Measurements from ENCODE around the gene ST6GAL2. TPM values are rescaled to one million over a fixed set of nuclear protein-coding genes. Genes with fewer than 3 reads are reported as not detected.

The ST6GAL2 gene
- total and polyA plus RNA-seq, 4 donors: 0.02 to 4.0 (median 0.55) TPM

DNA sequence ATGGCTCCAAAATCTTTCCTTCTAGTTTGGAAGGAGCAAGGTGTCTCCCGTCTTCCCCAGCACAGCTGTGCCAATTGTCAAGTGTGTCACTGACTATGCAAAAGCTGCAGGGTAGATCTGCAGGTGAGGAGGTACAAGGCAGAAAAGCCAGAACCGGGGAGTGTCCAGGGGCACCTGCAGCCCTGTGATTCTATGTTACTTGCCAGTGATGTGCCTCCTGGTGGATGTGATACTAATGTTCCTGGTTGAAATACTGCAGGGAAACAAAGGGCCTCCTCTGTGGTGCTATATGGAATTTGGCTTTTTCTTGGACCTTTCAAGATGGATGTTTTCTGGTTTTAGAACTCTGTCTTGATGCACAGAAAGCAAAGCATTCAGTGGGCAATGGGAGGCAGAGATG lies 80.3 kb downstream of the ST6GAL2 start:
- DNase-seq (no peak), ATAC-seq (ENCODE audit: insufficient read depth, low FRiP score) (no peak)
- TF ChIP-seq, protein P1, sequence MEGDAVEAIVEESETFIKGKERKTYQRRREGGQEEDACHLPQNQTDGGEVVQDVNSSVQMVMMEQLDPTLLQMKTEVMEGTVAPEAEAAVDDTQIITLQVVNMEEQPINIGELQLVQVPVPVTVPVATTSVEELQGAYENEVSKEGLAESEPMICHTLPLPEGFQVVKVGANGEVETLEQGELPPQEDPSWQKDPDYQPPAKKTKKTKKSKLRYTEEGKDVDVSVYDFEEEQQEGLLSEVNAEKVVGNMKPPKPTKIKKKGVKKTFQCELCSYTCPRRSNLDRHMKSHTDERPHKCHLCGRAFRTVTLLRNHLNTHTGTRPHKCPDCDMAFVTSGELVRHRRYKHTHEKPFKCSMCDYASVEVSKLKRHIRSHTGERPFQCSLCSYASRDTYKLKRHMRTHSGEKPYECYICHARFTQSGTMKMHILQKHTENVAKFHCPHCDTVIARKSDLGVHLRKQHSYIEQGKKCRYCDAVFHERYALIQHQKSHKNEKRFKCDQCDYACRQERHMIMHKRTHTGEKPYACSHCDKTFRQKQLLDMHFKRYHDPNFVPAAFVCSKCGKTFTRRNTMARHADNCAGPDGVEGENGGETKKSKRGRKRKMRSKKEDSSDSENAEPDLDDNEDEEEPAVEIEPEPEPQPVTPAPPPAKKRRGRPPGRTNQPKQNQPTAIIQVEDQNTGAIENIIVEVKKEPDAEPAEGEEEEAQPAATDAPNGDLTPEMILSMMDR (IDR thresholded peaks at IDR 0.05; ENCODE audit: control extremely low read depth, extremely low read depth): no peak
- no peak overlapping the region for H3K4me3 ChIP-seq
- no peaks in the 10 kb centered on the region for H3K27me3 ChIP-seq (ENCODE audit: control insufficient read depth in 3 of 3, insufficient read depth in 3 of 3, low read length in 2 of 3)
- H3K4me1 ChIP-seq (ENCODE audit: control insufficient read depth in 5 of 5, insufficient read depth in 5 of 5, low read length in 5 of 5): no peaks in the 10 kb centered on the region
- no peak overlapping the region for H3K27ac ChIP-seq (ENCODE audit: low read depth in 1 of 2, low read length in 1 of 2)
- no peaks in the 10 kb centered on the region for H3K9me3 ChIP-seq (ENCODE audit: control insufficient read depth in 4 of 4, insufficient read depth in 3 of 4, low read length in 3 of 4)
- H3K36me3 ChIP-seq (ENCODE audit: control insufficient read depth in 4 of 4, insufficient read depth in 4 of 4, low read length in 4 of 4): no peaks in the 10 kb centered on the region
- WGBS, 2 donors: 85 to 89% methylated on average over 2 of the region's 2 CpGs
- H3K9ac ChIP-seq (ENCODE audit: insufficient read depth in 1 of 2, low read length in 2 of 2): no peak overlapping the region

DNA sequence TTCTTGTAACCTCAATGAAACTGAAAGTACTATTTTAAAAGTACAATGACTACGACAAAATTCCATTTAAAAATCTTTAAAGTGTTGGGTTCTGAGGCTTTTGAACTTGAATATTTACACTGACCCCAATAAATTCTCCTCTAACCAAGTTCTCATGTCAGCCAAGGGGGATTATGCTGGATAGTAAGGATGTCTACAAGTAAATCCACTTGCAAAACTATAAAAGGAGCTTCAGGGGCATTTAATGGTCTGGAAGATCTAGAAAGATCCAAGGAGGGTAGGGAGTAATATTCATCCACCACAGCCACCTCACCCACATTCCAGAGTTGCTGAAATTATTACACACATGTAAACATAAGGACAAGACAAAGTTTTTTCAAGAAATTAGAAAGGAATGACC lies 81.8 kb downstream of the ST6GAL2 start:
- Histone ChIP-seq H3K9me3 (ENCODE audit: control insufficient read depth in 4 of 4, insufficient read depth in 3 of 4, low read length in 3 of 4) (peaks cover 0 to 2% (median 0%) of the 10 kb centered on the region in 4 donors), H3K36me3 (ENCODE audit: control insufficient read depth in 4 of 4, insufficient read depth in 4 of 4, low read length in 4 of 4) (no peaks in the 10 kb centered on the region)
- WGBS, 2 donors: 76 to 78% methylated on average over 1 of the region's 1 CpG

DNA sequence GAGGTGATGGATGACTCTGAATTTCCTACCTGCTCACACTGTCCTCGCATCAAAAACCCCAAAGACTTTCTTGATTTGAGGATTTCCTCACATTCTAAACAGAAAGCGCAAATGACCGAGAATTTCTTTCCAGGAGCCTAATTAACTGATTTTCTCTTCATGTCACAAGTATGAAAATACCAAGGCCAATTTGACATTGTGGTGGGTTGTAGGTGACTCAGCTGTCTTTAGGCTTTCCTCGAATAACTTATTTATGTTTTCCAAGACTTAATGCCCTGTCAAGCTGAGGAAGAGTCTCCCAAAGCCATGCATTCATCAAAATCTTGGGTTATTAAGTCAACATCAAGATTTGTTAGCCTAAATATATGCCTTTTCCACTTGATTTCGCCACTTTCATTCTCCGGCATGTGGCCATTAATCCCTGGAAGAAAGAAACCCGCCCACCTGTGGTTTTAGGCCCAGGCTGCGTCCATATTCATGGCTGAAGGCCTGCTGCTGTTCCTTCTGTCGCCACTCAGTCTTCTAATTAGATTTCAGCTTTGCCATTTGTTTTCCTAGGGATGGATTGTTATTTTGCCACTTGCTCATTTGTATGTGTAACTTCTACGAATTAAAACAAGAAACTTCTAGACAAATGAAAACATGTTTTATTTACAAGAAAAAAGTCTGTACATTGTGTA lies 84.9 kb downstream of the ST6GAL2 start:
- TF ChIP-seq, protein P1 (IDR thresholded peaks at IDR 0.05; ENCODE audit: control extremely low read depth, extremely low read depth): no peak
- Histone ChIP-seq H3K27me3 (ENCODE audit: control insufficient read depth in 3 of 3, insufficient read depth in 3 of 3, low read length in 2 of 3) (no peaks in the 10 kb centered on the region), H3K4me3 (no peak overlapping the region), H3K9me3 (ENCODE audit: control insufficient read depth in 4 of 4, insufficient read depth in 3 of 4, low read length in 3 of 4) (peaks cover 0 to 2% (median 0%) of the 10 kb centered on the region in 4 donors), H3K9ac (ENCODE audit: insufficient read depth in 1 of 2, low read length in 2 of 2) (no peak overlapping the region), H3K36me3 (ENCODE audit: control insufficient read depth in 4 of 4, insufficient read depth in 4 of 4, low read length in 4 of 4) (no peaks in the 10 kb centered on the region), H3K4me1 (ENCODE audit: control insufficient read depth in 5 of 5, insufficient read depth in 5 of 5, low read length in 5 of 5) (no peaks in the 10 kb centered on the region), H3K27ac (ENCODE audit: low read depth in 1 of 2, low read length in 1 of 2) (no peak overlapping the region)
- WGBS, 2 donors: 69 to 73% methylated on average over 10 of the region's 10 CpGs
- ATAC-seq (ENCODE audit: insufficient read depth, low FRiP score): no peak
- DNase-seq: no peak

More for the DNA sequence above, 81.8 kb downstream of the ST6GAL2 start:
- no peaks in the 10 kb centered on the region for H3K4me1 ChIP-seq (ENCODE audit: control insufficient read depth in 5 of 5, insufficient read depth in 5 of 5, low read length in 5 of 5)
- DNase-seq (no peak), ATAC-seq (ENCODE audit: insufficient read depth, low FRiP score) (no peak)
- H3K9ac ChIP-seq (ENCODE audit: insufficient read depth in 1 of 2, low read length in 2 of 2): no peak overlapping the region
- H3K4me3 ChIP-seq: no peak overlapping the region
- TF ChIP-seq, protein P1 (IDR thresholded peaks at IDR 0.05; ENCODE audit: control extremely low read depth, extremely low read depth): no peak
- no peaks in the 10 kb centered on the region for H3K27me3 ChIP-seq (ENCODE audit: control insufficient read depth in 3 of 3, insufficient read depth in 3 of 3, low read length in 2 of 3)
- H3K27ac ChIP-seq (ENCODE audit: low read depth in 1 of 2, low read length in 1 of 2): no peak overlapping the region

DNA sequence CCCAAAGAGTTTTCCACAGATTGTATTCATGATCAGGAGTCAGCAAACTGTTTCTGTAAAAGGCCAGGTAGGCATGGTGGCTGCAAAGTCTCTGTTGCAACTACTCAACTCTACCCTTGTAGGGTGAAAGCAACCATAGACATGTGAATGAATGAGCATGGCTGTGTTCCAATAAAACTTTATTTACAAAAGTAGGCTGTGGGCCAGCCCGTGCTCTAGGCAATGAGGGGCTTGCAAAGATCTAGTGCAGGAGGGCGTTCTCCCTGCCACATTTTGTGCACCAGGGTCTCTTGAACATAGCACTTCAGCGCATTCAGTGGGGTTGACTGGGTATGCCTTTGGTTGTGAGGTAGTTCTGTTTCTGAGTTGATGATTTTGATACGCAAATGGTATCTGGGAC lies 85.8 kb downstream of the ST6GAL2 start:
- ATAC-seq (ENCODE audit: insufficient read depth, low FRiP score): no peak
- Histone ChIP-seq H3K27me3 (ENCODE audit: control insufficient read depth in 3 of 3, insufficient read depth in 3 of 3, low read length in 2 of 3) (no peaks in the 10 kb centered on the region), H3K9me3 (ENCODE audit: control insufficient read depth in 4 of 4, insufficient read depth in 3 of 4, low read length in 3 of 4) (peaks cover 0 to 2% (median 0%) of the 10 kb centered on the region in 4 donors), H3K9ac (ENCODE audit: insufficient read depth in 1 of 2, low read length in 2 of 2) (no peak overlapping the region), H3K27ac (ENCODE audit: low read depth in 1 of 2, low read length in 1 of 2) (no peak overlapping the region), H3K4me1 (ENCODE audit: control insufficient read depth in 5 of 5, insufficient read depth in 5 of 5, low read length in 5 of 5) (no peaks in the 10 kb centered on the region), H3K4me3 (no peak overlapping the region), H3K36me3 (ENCODE audit: control insufficient read depth in 4 of 4, insufficient read depth in 4 of 4, low read length in 4 of 4) (no peaks in the 10 kb centered on the region)
- DNase-seq: no peak
- TF ChIP-seq, protein P1 (IDR thresholded peaks at IDR 0.05; ENCODE audit: control extremely low read depth, extremely low read depth): no peak
- 92 to 93% methylated on average over 4 of the region's 4 CpGs for WGBS, 2 donors
